ENCODE data around the gene ANKRD50.

ANKRD50 gene

GRCh38 chr4:124708517-124709300 lies 3.8 kb downstream of the ANKRD50 start:
- no peak for DNase-seq

- DNase-seq = no peak
These were observed 7.1 kb downstream of the ANKRD50 start for GRCh38 chr4:124705393-124705792.

- DNase-seq = no peak
These were observed 9.4 kb downstream of the ANKRD50 start for GRCh38 chr4:124703154-124703553.

GRCh38 chr4:124697441-124697840 lies 15.1 kb downstream of the ANKRD50 start:
- no peak for DNase-seq

GRCh38 chr4:124696182-124696581 lies 16.4 kb downstream of the ANKRD50 start:
- DNase-seq = no peak

- DNase-seq = no peak
These were observed 17.5 kb downstream of the ANKRD50 start for GRCh38 chr4:124694946-124695598.

- DNase-seq = no peak
These were observed 18.2 kb downstream of the ANKRD50 start for GRCh38 chr4:124694306-124694705.

- no peak for DNase-seq
These were observed 20.7 kb downstream of the ANKRD50 start for GRCh38 chr4:124691801-124692200.

- no peak for DNase-seq
These were observed 26.3 kb downstream of the ANKRD50 start for GRCh38 chr4:124686279-124686678.

- DNase-seq = no peak
These were observed 26.7 kb downstream of the ANKRD50 start for GRCh38 chr4:124685851-124686250.

GRCh38 chr4:124684301-124684700 lies 28.2 kb downstream of the ANKRD50 start:
- DNase-seq = no peak

- no peak for DNase-seq
These were observed 30.1 kb downstream of the ANKRD50 start for GRCh38 chr4:124682384-124682783.

- no peak for DNase-seq
These were observed 46.0 kb downstream of the ANKRD50 start for GRCh38 chr4:124666496-124666895.

- DNase-seq = no peak
These were observed 53.7 kb downstream of the ANKRD50 start for GRCh38 chr4:124658795-124659194.

- DNase-seq = no peak
These were observed 61.9 kb downstream of the ANKRD50 start for GRCh38 chr4:124650614-124651013.

GRCh38 chr4:124647599-124647998 lies 64.9 kb downstream of the ANKRD50 start:
- DNase-seq = no peak

GRCh38 chr4:124644621-124645020 lies 67.9 kb downstream of the ANKRD50 start:
- DNase-seq = no peak

GRCh38 chr4:124642846-124643245 lies 69.7 kb downstream of the ANKRD50 start:
- no peak for DNase-seq

GRCh38 chr4:124641715-124642381 lies 70.7 kb downstream of the ANKRD50 start:
- DNase-seq = no peak

GRCh38 chr4:124640022-124640730 lies 72.4 kb downstream of the ANKRD50 start:
- no peak for DNase-seq

- DNase-seq = no peak
These were observed 75.2 kb downstream of the ANKRD50 start for GRCh38 chr4:124637321-124637720.

- DNase-seq = no peak
These were observed 75.7 kb downstream of the ANKRD50 start for GRCh38 chr4:124636788-124637187.

- no peak for DNase-seq
These were observed 77.2 kb downstream of the ANKRD50 start for GRCh38 chr4:124635331-124635730.
